Heart left ventricle (tissue), 16 donors: ENCODE measurements around the gene DCAF16. TPM values are rescaled to one million over a fixed set of nuclear protein-coding genes. Genes with fewer than 3 reads are reported as not detected.

ENCODE experiments used
- ATAC-seq, 4 donors: fragments of 200-7000 bp; cut with Tn5 transposase; one replicate each; pipeline ENCODE4 v1.9.1; 2020 to 2022; ENCODE audit warnings: moderate library complexity in 4 of 4, mild to moderate bottlenecking in 3 of 4, moderate number of reproducible peaks in 1 of 4
- DNase-seq, 5 donors: peaks; one replicate each; pipeline ENCODE4 v3.0.0-alpha.2; 2020
- H3K27ac ChIP-seq, 12 donors: fragments of 200-600 bp; sonication (generic) in 4 of 12; one replicate each; pipeline versions ENCODE4 v1.5.0 to v1.8.0; 2016 to 2022; ENCODE audit warnings: mild to moderate bottlenecking in 2 of 12
- H3K27me3 ChIP-seq, 9 donors: fragments of 200-600 bp; sonication (generic) in 2 of 9; one replicate each; pipeline versions ENCODE4 v1.5.1 to v1.8.0; 2016 to 2022; ENCODE audit warnings: mild to moderate bottlenecking in 3 of 9
- H3K36me3 ChIP-seq, 9 donors: fragments of 200-600 bp; sonication (generic) in 2 of 9; one replicate each; pipeline versions ENCODE4 v1.5.0 to v1.8.0; 2018 to 2022; ENCODE audit warnings: mild to moderate bottlenecking in 2 of 9
- H3K4me1 ChIP-seq, 12 donors: fragments of 200-600 bp; sonication (generic) in 4 of 12; one replicate each; pipeline versions ENCODE4 v1.5.0 to v1.8.0; 2016 to 2022; ENCODE audit warnings: mild to moderate bottlenecking in 3 of 12
- H3K4me3 ChIP-seq, 12 donors: fragments of 200-600 bp; sonication (generic) in 4 of 12; one replicate each; pipeline versions ENCODE4 v1.5.0 to v1.8.0; 2017 to 2022; ENCODE audit warnings: mild to moderate bottlenecking in 9 of 12, moderate library complexity in 4 of 12
- H3K9me3 ChIP-seq, 12 donors: fragments of 200-600 bp; sonication (generic) in 4 of 12; one replicate each; pipeline versions ENCODE4 v1.5.0 to v1.8.0; 2016 to 2022; ENCODE audit warnings: mild to moderate bottlenecking in 1 of 12
- CTCF ChIP-seq, 12 donors: fragments of 200-600 bp; sonication (generic) in 4 of 12; IDR thresholded peaks; one replicate each; pipeline versions ENCODE4 v1.5.0 to v1.8.0; 2018 to 2022; ENCODE audit warnings: antibody characterized with exemption in 12 of 12, mild to moderate bottlenecking in 5 of 12
- POLR2A ChIP-seq, 2 donors: fragments of 450-650 bp; IDR thresholded peaks; one replicate each; pipeline ENCODE4 v1.6.1; 2017; ENCODE audit warnings: antibody characterized with exemption in 2 of 2, mild to moderate bottlenecking in 2 of 2, moderate library complexity in 2 of 2
- WGBS, 4 donors: extraction: QIAGEN DNeasy Blood & Tissue Kit in 2 of 4; methylation state at CpG; one replicate each; pipeline versions ENCODE4 v1.1.5 to v1.1.7; 2013 to 2018; 5-methylcytosine and 5-hydroxymethylcytosine counted together
- intact Hi-C, 10 donors: fragments of 100-400 bp; cut with DNase I; formaldehyde crosslinking; loops; one replicate each; pipeline versions ENCODE4 v1.11.1 to v1.14.2; 2022
- polyA plus RNA-seq, 2 donors: library from polyadenylated mRNA; stranded (reverse); fragments of 200-250 nt; gene quantifications; one replicate each; pipeline ENCODE4 v1.2.3, GENCODE V29; 2013
- total RNA-seq, 9 donors: library from RNA; depleted of rRNA in 2 of 9; stranded (reverse); fragments of >200 nt in 2 of 9; fragmentation: NEBNext Ultra II Directional in 3 of 9; extraction: Animal tissue kit (Norgen Biotek cat#: 25700) in 3 of 9; gene quantifications; one replicate each; pipeline versions ENCODE4 v1.1.0 to v1.2.4, GENCODE V29; 2016 to 2023
- donor health status: ischemic (EF 13 %, LVEDD 7.1; RV severe dilation, severe dysfunction).
- donor health status: healthy with polysubstance abuse.
- donor health status: DM: no; HTN: yes; CAD: no.
- donor health status: DM: no; HTN: no; CAD: no.
- donor health status: ischemic (EF 25% LVEDD 6.9; RV normal size, moderate dysfunction).
- donor health status: ischemic (EF 25% LVEDD 5.7; RV mildly dilated, moderate dysfunction).
- donor health status: healthy.
- donor health status: DM: yes; HTN: yes; CAD: no.
- donor health status: ischemic (EF 35%, LVEDD 5.7; RV mildly dilated, moderate dysfunction).
- donor health status: nonischemic (EF 11% LVEDD 7.7; RV severe dilation, severe dysfunction).
- donor health status: DM: yes; HTN: yes; CAD: no.
- donor health status: PGD.
- donor health status: ischemic (EF 29% LVEDD 5.4; RV normal size, mild dysfunction).
- donor health status: nonischemic (EF 23%, LVEDD 6.1; RV moderate dilation, normal function).

The DCAF16 gene
- total and polyA plus RNA-seq, 11 donors: 6.0 to 23.5 (median 18.8) TPM

- no peak overlapping the region for H3K27ac ChIP-seq
- ATAC-seq (no peak), DNase-seq (no peak)
- peaks cover 5 to 53% (median 30%) of the 10 kb centered on the region in 12 donors for H3K4me1 ChIP-seq
- 10 to 15% (median 13%) methylated on average over 3 of the region's 3 CpGs for WGBS, 4 donors
- intact Hi-C loops: loop anchor here in 7 of 10 donors (5.0 to 10.0 kb wide), 3 partner anchors 210 to 553 kb away; partner anchors contain the start of gene LCORL (in 6 of the 7)
- H3K36me3 ChIP-seq: peaks cover 0 to 8% (median 0%) of the 10 kb centered on the region in 9 donors
- no peak for TF ChIP-seq POLR2A (IDR thresholded peaks at IDR 0.05)
- TF ChIP-seq CTCF (IDR thresholded peaks at IDR 0.05): no peak
- no peaks in the 10 kb centered on the region for H3K9me3 ChIP-seq
- no peaks in the 10 kb centered on the region for H3K27me3 ChIP-seq
- peak overlapping the region in 2 of 12 donors; percentile 83 to 84 for H3K4me3 ChIP-seq
Observed at GRCh38 chr4:17812125-17812524, 1.6 kb upstream of the DCAF16 start.

GRCh38 chr4:17811078-17811603, 584 bp upstream of the DCAF16 start:
- peaks cover 5 to 61% (median 38%) of the 10 kb centered on the region in 12 donors for H3K4me1 ChIP-seq
- no peak for TF ChIP-seq POLR2A (IDR thresholded peaks at IDR 0.05)
- TF ChIP-seq CTCF (IDR thresholded peaks at IDR 0.05): no peak
- peak overlapping the region; percentile 44 to 90 (median 76) for H3K4me3 ChIP-seq
- intact Hi-C loops: loop anchor here in 9 of 10 donors (2.0 to 10.0 kb wide), 5 partner anchors 211 to 554 kb away; partner anchors contain the start of gene LCORL (in 6 of the 9)
- no peaks in the 10 kb centered on the region for H3K27me3 ChIP-seq
- peak in 1 of 4 donors; percentile 9 for ATAC-seq
- no peaks in the 10 kb centered on the region for H3K9me3 ChIP-seq
- peaks cover 0 to 8% (median 0%) of the 10 kb centered on the region in 9 donors for H3K36me3 ChIP-seq
- peak in 2 of 5 donors; percentile 11 to 18 for DNase-seq
- H3K27ac ChIP-seq: peak overlapping the region in 3 of 12 donors; percentile 96 to 98 (median 96)
- 0 to 2% (median 1%) methylated on average over 28 to 48 of the region's 48 CpGs for WGBS, 4 donors

GRCh38 chr4:17809667-17810066, 890 bp downstream of the DCAF16 start:
- Histone ChIP-seq H3K4me1 (peaks cover 5 to 61% (median 39%) of the 10 kb centered on the region in 12 donors), H3K36me3 (peaks cover 0 to 11% (median 2%) of the 10 kb centered on the region in 9 donors), H3K4me3 (peak overlapping the region; percentile 72 to 90 (median 77)), H3K27ac (peak overlapping the region in 11 of 12 donors; percentile 92 to 98 (median 94)), H3K9me3 (no peaks in the 10 kb centered on the region), H3K27me3 (no peaks in the 10 kb centered on the region)
- 3 to 4% (median 3%) methylated on average over 7 of the region's 7 CpGs for WGBS, 4 donors
- ATAC-seq (no peak), DNase-seq (no peak)
- intact Hi-C loops: loop anchor here (1.0 to 10.0 kb wide), 15 partner anchors 175 to 555 kb away; partner anchors contain the start of genes LCORL (in 8 of the 10), LAP3 (in 3 of the 10) and MED28 (in 2 of the 10)
- no peak for TF ChIP-seq CTCF (IDR thresholded peaks at IDR 0.05)
- no peak for TF ChIP-seq POLR2A (IDR thresholded peaks at IDR 0.05)

GRCh38 chr4:17807446-17807845, 3.1 kb downstream of the DCAF16 start:
- H3K27ac ChIP-seq: peak overlapping the region in 2 of 12 donors; percentile 4 to 7
- ATAC-seq (no peak), DNase-seq (no peak)
- no peaks in the 10 kb centered on the region for H3K9me3 ChIP-seq
- H3K4me1 ChIP-seq: peaks cover 5 to 50% (median 39%) of the 10 kb centered on the region in 12 donors
- H3K36me3 ChIP-seq: peaks cover 0 to 33% (median 24%) of the 10 kb centered on the region in 9 donors
- intact Hi-C loops: loop anchor here in 8 of 10 donors (2.0 to 10.0 kb wide), 9 partner anchors 173 to 263 kb away; partner anchors contain the start of genes LAP3 (in 2 of the 8), LCORL (in 1 of the 8) and MED28 (in 1 of the 8)
- 31 to 45% (median 33%) methylated on average over 6 of the region's 6 CpGs for WGBS, 4 donors
- TF ChIP-seq POLR2A (IDR thresholded peaks at IDR 0.05) (no peak), CTCF (IDR thresholded peaks at IDR 0.05) (no peak)
- H3K4me3 ChIP-seq: peak overlapping the region in 8 of 12 donors; percentile 14 to 85 (median 32)
- H3K27me3 ChIP-seq: no peaks in the 10 kb centered on the region
